NCI-H2171 (cell line): ENCODE measurements around the gene RETREG2.

ENCODE experiments used
- DNase-seq: peaks from one replicate; lab custom pipeline; 2025; lab: John Stamatoyannopoulos, UW

Gene RETREG2

GRCh38 chr2:219215871-219216534, 37.9 kb downstream of the RETREG2 start:
- no peak for DNase-seq

- DNase-seq: no peak
Observed at GRCh38 chr2:219216535-219216915, 38.5 kb downstream of the RETREG2 start.

- DNase-seq: peak; percentile 53
Observed at GRCh38 chr2:219218217-219218731, 40.2 kb downstream of the RETREG2 start.

- DNase-seq: peak; percentile 95
Observed at GRCh38 chr2:219218732-219219701, 40.9 kb downstream of the RETREG2 start, which contains the start of gene ABCB6. Gene ABCB6 (minus strand): TSS chr2:219218958. CDS start chr2:219218673, 285 bp downstream.

- DNase-seq: no peak
Observed at GRCh38 chr2:219219784-219220532, 41.9 kb downstream of the RETREG2 start.

GRCh38 chr2:219220652-219221402, 42.8 kb downstream of the RETREG2 start:
- no peak for DNase-seq

- no peak for DNase-seq
Observed at GRCh38 chr2:219221957-219222518, 44.0 kb downstream of the RETREG2 start.

GRCh38 chr2:219223831-219224610, 45.9 kb downstream of the RETREG2 start:
- no peak for DNase-seq

- DNase-seq: no peak
Observed at GRCh38 chr2:219225350-219225749, 47.3 kb downstream of the RETREG2 start.

- DNase-seq: no peak
Observed at GRCh38 chr2:219228041-219228910, 50.2 kb downstream of the RETREG2 start.

- no peak for DNase-seq
Observed at GRCh38 chr2:219228911-219229304, 50.8 kb downstream of the RETREG2 start.

- peak; percentile 97 for DNase-seq
Observed at GRCh38 chr2:219229305-219230058, 51.4 kb downstream of the RETREG2 start, which contains the start of the genes ANKZF1 and ATG9A. Gene ANKZF1 (plus strand): TSS chr2:219229806. CDS start chr2:219230258, 452 bp downstream. Gene ATG9A (minus strand): TSS chr2:219229636. CDS start chr2:219228024, 1,612 bp downstream.

GRCh38 chr2:219230059-219230540, 52.0 kb downstream of the RETREG2 start:
- DNase-seq: peak; percentile 4

- DNase-seq: no peak
Observed at GRCh38 chr2:219234331-219234730, 56.3 kb downstream of the RETREG2 start.
